IgD-negative memory B cell (primary cell): ENCODE data around the gene ARVCF. TPM values are rescaled to one million over a fixed set of nuclear protein-coding genes. Genes with fewer than 3 reads are reported as not detected.

ENCODE experiments used
- H3K27ac Mint-ChIP-seq, 3 donors: one replicate each; pipeline ENCODE4 v1.8.0; 2020 to 2022; ENCODE audit warnings: mild to moderate bottlenecking in 3 of 3, mixed read lengths in 3 of 3, moderate library complexity in 1 of 3
- H3K27me3 Mint-ChIP-seq: one replicate; pipeline ENCODE4 v1.8.0; 2021; ENCODE audit warnings: mixed read lengths
- H3K36me3 Mint-ChIP-seq: one replicate; pipeline ENCODE4 v1.8.0; 2020; ENCODE audit warnings: mild to moderate bottlenecking, mixed read lengths
- H3K4me1 Mint-ChIP-seq, 3 donors: one replicate each; pipeline ENCODE4 v1.8.0; 2020 to 2022; ENCODE audit warnings: mixed read lengths in 3 of 3, mild to moderate bottlenecking in 1 of 3
- H3K4me3 Mint-ChIP-seq, 4 donors: one replicate each; pipeline ENCODE4 v1.8.0; 2020 to 2022; ENCODE audit warnings: mild to moderate bottlenecking in 4 of 4, mixed read lengths in 4 of 4, moderate library complexity in 3 of 4
- H3K9me3 Mint-ChIP-seq, 3 donors: one replicate each; pipeline ENCODE4 v1.8.0; 2020 to 2021; ENCODE audit warnings: mixed read lengths in 3 of 3, mild to moderate bottlenecking in 1 of 3
- polyA plus RNA-seq: library from polyadenylated mRNA; unstranded; fragments of 300-500 nt; fragmentation: Illumina TruSeq; gene quantifications from one replicate; pipeline ENCODE4 v1.2.3, GENCODE V29; 2021

ARVCF gene
- polyA plus RNA-seq, 1 donor from 2014 or later: 0.16 TPM

DNA sequence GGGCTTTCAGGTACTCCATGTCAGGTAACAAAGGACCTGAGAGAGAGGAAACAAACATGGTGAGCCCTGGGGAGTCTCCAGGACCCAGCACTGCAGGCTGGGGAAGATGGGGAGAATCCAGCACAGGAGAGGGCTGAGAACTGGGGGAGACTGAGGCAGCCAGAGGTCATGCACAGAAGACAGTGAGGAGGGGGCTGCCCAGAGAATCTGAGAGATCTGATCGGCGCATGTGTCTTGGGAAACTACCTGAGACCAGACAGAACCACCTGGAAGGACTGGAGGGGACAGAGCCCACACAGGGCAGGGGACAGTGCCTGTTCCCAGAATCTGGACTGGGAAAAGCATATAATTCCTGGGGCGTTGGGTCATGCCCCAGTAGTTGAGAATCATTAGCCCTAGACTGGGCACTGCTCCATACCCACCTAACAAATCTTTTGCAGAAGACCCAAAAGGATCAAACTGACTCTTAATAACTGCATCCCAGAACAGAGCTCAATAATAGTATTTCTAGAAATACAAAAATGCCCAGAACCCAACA is 95.0 kb downstream of the ARVCF start:
- no peak overlapping the region for H3K27ac Mint-ChIP-seq
- H3K36me3 Mint-ChIP-seq: peaks cover 8% of the 10 kb centered on the region
- no peaks in the 10 kb centered on the region for H3K27me3 Mint-ChIP-seq
- H3K9me3 Mint-ChIP-seq: no peaks in the 10 kb centered on the region
- peaks cover 0 to 2% (median 0%) of the 10 kb centered on the region in 3 donors for H3K4me1 Mint-ChIP-seq
- H3K4me3 Mint-ChIP-seq: peak overlapping the region in 1 of 4 donors; percentile 60

Other genes starting within 250 kb of the ARVCF start
- 15.3 TPM for gene GNB1L, start 161.9 kb downstream of the ARVCF start, polyA plus RNA-seq
- 7.3 TPM for gene RTL10, start 161.9 kb downstream of the ARVCF start, polyA plus RNA-seq
- gene COMT, start 75.1 kb downstream of the ARVCF start, polyA plus RNA-seq: 85.3 TPM
- 17.3 TPM for gene TXNRD2, start 75.0 kb downstream of the ARVCF start, polyA plus RNA-seq
- 44.5 TPM for gene TANGO2, start 4.3 kb upstream of the ARVCF start, polyA plus RNA-seq
- gene DGCR8, start 63.4 kb upstream of the ARVCF start, polyA plus RNA-seq: 4.8 TPM
- 110 TPM for gene RANBP1, start 99.3 kb upstream of the ARVCF start, polyA plus RNA-seq
- 33.7 TPM for gene TRMT2A, start 100.4 kb upstream of the ARVCF start, polyA plus RNA-seq
- gene ZDHHC8, start 115.0 kb upstream of the ARVCF start, polyA plus RNA-seq: 4.2 TPM
- not detected for gene CCDC188, start 134.2 kb upstream of the ARVCF start, polyA plus RNA-seq